ENCODE results near the gene NOL4L. TPM values are rescaled to one million over a fixed set of nuclear protein-coding genes. Genes with fewer than 3 reads are reported as not detected.

The NOL4L gene
- total RNA-seq, 2 experiments from 2014 or later: 53.1 to 55.6 TPM

GRCh38 chr20:32460231-32460630 lies 124.9 kb downstream of the NOL4L start:
- Histone ChIP-seq H3K27me3 (ENCODE audit: control insufficient read depth in 1 of 2, insufficient read depth in 2 of 2, low read length in 2 of 2) (no peaks in the 10 kb centered on the region), H3K27ac (ENCODE audit: low read depth in 1 of 2, low read length in 2 of 2) (no peak overlapping the region), H3K36me3 (ENCODE audit: insufficient read depth, low read length) (peaks cover 50% of the 10 kb centered on the region), H3K4me1 (ENCODE audit: insufficient read depth, low read length) (peaks cover 6% of the 10 kb centered on the region), H3K9me3 (ENCODE audit: control insufficient read depth in 1 of 2, insufficient read depth in 1 of 2, low read length in 2 of 2) (no peaks in the 10 kb centered on the region), H3K4me3 (ENCODE audit: low read length) (no peak overlapping the region)
- ATAC-seq (ENCODE audit: poor library complexity): no peak
- H3K27ac Mint-ChIP-seq: peak overlapping the region; percentile 20
- intact Hi-C loops (cut with DNase I, micrococcal nuclease): no loop called here
- CTCF ChIA-PET: no interaction called here
- no peak overlapping the region for H3K4me3 Mint-ChIP-seq
- no peak for DNase-seq
- no peaks in the 10 kb centered on the region for H3K4me1 Mint-ChIP-seq (ENCODE audit: low read depth)
- no peaks in the 10 kb centered on the region for H3K9me3 Mint-ChIP-seq
- no peaks in the 10 kb centered on the region for H3K27me3 Mint-ChIP-seq
- POLR2A ChIA-PET: no interaction called here
- TF ChIP-seq CTCF (IDR thresholded peaks at IDR 0.05): no peak
- H3K36me3 Mint-ChIP-seq (ENCODE audit: low read depth): peaks cover 43% of the 10 kb centered on the region

GRCh38 chr20:32458837-32459220 lies 126.3 kb downstream of the NOL4L start:
- H3K4me1 ChIP-seq (ENCODE audit: insufficient read depth, low read length): peaks cover 6% of the 10 kb centered on the region
- POLR2A ChIA-PET: no interaction called here
- CTCF ChIA-PET: no interaction called here
- Mint-ChIP-seq H3K36me3 (ENCODE audit: low read depth) (peaks cover 51% of the 10 kb centered on the region), H3K27me3 (no peaks in the 10 kb centered on the region), H3K4me3 (no peak overlapping the region), H3K27ac (peak overlapping the region; percentile 79), H3K9me3 (no peaks in the 10 kb centered on the region), H3K4me1 (ENCODE audit: low read depth) (no peaks in the 10 kb centered on the region)
- H3K27ac ChIP-seq (ENCODE audit: low read depth in 1 of 2, low read length in 2 of 2): no peak overlapping the region
- ATAC-seq (ENCODE audit: poor library complexity) (no peak), DNase-seq (no peak)
- no peaks in the 10 kb centered on the region for H3K27me3 ChIP-seq (ENCODE audit: control insufficient read depth in 1 of 2, insufficient read depth in 2 of 2, low read length in 2 of 2)
- intact Hi-C loops (cut with DNase I, micrococcal nuclease): no loop called here
- H3K9me3 ChIP-seq (ENCODE audit: control insufficient read depth in 1 of 2, insufficient read depth in 1 of 2, low read length in 2 of 2): no peaks in the 10 kb centered on the region
- no peak for TF ChIP-seq CTCF (IDR thresholded peaks at IDR 0.05)
- H3K4me3 ChIP-seq (ENCODE audit: low read length): no peak overlapping the region
- H3K36me3 ChIP-seq (ENCODE audit: insufficient read depth, low read length): peaks cover 57% of the 10 kb centered on the region

GRCh38 chr20:32458061-32458836 lies 126.9 kb downstream of the NOL4L start:
- no peaks in the 10 kb centered on the region for H3K27me3 Mint-ChIP-seq
- peaks cover 6% of the 10 kb centered on the region for H3K4me1 ChIP-seq (ENCODE audit: insufficient read depth, low read length)
- ChIA-PET CTCF (no interaction called here), POLR2A (no interaction called here)
- no peaks in the 10 kb centered on the region for H3K9me3 ChIP-seq (ENCODE audit: control insufficient read depth in 1 of 2, insufficient read depth in 1 of 2, low read length in 2 of 2)
- peak overlapping the region; percentile 79 for H3K27ac Mint-ChIP-seq
- H3K27ac ChIP-seq (ENCODE audit: low read depth in 1 of 2, low read length in 2 of 2): peak overlapping the region in 1 of 2 donors; percentile 36
- no peaks in the 10 kb centered on the region for H3K9me3 Mint-ChIP-seq
- peaks cover 52% of the 10 kb centered on the region for H3K36me3 Mint-ChIP-seq (ENCODE audit: low read depth)
- ATAC-seq (ENCODE audit: poor library complexity) (no peak), DNase-seq (no peak)
- H3K36me3 ChIP-seq (ENCODE audit: insufficient read depth, low read length): peaks cover 61% of the 10 kb centered on the region
- intact Hi-C loops (cut with DNase I, micrococcal nuclease): no loop called here
- no peaks in the 10 kb centered on the region for H3K27me3 ChIP-seq (ENCODE audit: control insufficient read depth in 1 of 2, insufficient read depth in 2 of 2, low read length in 2 of 2)
- no peaks in the 10 kb centered on the region for H3K4me1 Mint-ChIP-seq (ENCODE audit: low read depth)
- TF ChIP-seq CTCF (IDR thresholded peaks at IDR 0.05): no peak
- no peak overlapping the region for H3K4me3 ChIP-seq (ENCODE audit: low read length)
- no peak overlapping the region for H3K4me3 Mint-ChIP-seq
